Fibroblast of lung (primary cell): ENCODE results near the gene SREBF2.

ENCODE experiments used
- EZH2 ChIP-seq: IDR thresholded peaks from 2 replicates; pipeline ENCODE4 v1.5.1; 2012; ENCODE audit warnings: low read length, control low read depth, mild to moderate bottlenecking; ENCODE audit errors: missing control alignments
- TF ChIP-seq, protein P1 (sequence below), 2 donors: IDR thresholded peaks in 1 of 2; conservative IDR thresholded peaks in 1 of 2; 1 replicate in 1 of 2; 2 replicates in 1 of 2; pipeline ENCODE4 v1.5.1; 2011 to 2012; ENCODE audit warnings: low read length in 2 of 2, control low read depth in 1 of 2, inconsistent platforms in 1 of 2, low read depth in 1 of 2, mild to moderate bottlenecking in 1 of 2

DNA sequence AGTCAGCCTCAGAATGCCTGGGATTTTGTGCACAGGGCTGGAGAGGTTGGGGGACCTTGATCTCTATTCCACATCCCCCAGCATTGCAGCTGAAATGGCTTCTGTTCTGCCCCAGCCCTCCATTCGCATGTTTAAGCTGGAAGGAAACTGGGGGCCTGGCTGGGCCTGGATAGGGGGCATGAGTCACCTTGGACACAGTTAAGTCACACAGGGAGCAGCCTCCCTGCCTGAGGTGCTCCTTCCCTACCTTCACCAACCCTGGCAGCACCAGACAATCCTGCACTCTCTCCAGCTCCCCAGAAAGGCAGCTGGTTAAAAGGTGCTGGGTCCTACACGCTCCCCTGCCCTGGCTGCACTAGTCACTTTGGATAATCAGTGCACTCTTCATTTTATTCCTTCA, 119.8 kb downstream of the SREBF2 start:
- TF ChIP-seq, protein P1, sequence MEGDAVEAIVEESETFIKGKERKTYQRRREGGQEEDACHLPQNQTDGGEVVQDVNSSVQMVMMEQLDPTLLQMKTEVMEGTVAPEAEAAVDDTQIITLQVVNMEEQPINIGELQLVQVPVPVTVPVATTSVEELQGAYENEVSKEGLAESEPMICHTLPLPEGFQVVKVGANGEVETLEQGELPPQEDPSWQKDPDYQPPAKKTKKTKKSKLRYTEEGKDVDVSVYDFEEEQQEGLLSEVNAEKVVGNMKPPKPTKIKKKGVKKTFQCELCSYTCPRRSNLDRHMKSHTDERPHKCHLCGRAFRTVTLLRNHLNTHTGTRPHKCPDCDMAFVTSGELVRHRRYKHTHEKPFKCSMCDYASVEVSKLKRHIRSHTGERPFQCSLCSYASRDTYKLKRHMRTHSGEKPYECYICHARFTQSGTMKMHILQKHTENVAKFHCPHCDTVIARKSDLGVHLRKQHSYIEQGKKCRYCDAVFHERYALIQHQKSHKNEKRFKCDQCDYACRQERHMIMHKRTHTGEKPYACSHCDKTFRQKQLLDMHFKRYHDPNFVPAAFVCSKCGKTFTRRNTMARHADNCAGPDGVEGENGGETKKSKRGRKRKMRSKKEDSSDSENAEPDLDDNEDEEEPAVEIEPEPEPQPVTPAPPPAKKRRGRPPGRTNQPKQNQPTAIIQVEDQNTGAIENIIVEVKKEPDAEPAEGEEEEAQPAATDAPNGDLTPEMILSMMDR (conservative IDR thresholded peaks at IDR 0.05 in 1 of 2, IDR thresholded peaks at IDR 0.05 in 1 of 2; ENCODE audit: low read depth in 1 of 2, low read length in 2 of 2): no peak
- no peak for TF ChIP-seq EZH2
